Neuronal stem cell (in vitro differentiated cells): ENCODE data around the gene SYDE1.

Experiments
- DNase-seq: peaks from one replicate; pipeline ENCODE4 v3.0.0-alpha.2; 2013; ENCODE audit warnings: low spot score
- H2AFZ ChIP-seq: one replicate; pipeline ENCODE4 v1.6.1; 2013; ENCODE audit warnings: mild to moderate bottlenecking, low read length, inconsistent platforms
- H2AK5ac ChIP-seq: 2 replicates; pipeline ENCODE4 v1.6.1; 2013; ENCODE audit warnings: low read depth, mild to moderate bottlenecking, inconsistent platforms, low read length, moderate library complexity, mixed read lengths
- H2BK120ac ChIP-seq: 2 replicates; pipeline ENCODE4 v1.6.1; 2013; ENCODE audit warnings: low read depth, mild to moderate bottlenecking, inconsistent platforms, low read length, moderate library complexity, mixed read lengths
- H2BK12ac ChIP-seq: one replicate; pipeline ENCODE4 v1.6.1; 2013; ENCODE audit warnings: low read length, inconsistent platforms
- H2BK15ac ChIP-seq: 2 replicates; pipeline ENCODE4 v1.6.1; 2013; ENCODE audit warnings: mild to moderate bottlenecking, low read length, inconsistent platforms, mixed read lengths
- H2BK5ac ChIP-seq: one replicate; pipeline ENCODE4 v1.6.1; 2013; ENCODE audit warnings: inconsistent platforms, mild to moderate bottlenecking, low read length, moderate library complexity
- H3K14ac ChIP-seq: one replicate; pipeline ENCODE4 v1.6.1; 2013; ENCODE audit warnings: low read length, inconsistent platforms
- H3K18ac ChIP-seq: 2 replicates; pipeline ENCODE4 v1.6.1; 2013; ENCODE audit warnings: low read length, inconsistent platforms
- H3K23ac ChIP-seq: 2 replicates; pipeline ENCODE4 v1.6.1; 2013; ENCODE audit warnings: low read depth, mild to moderate bottlenecking, mixed read lengths, low read length, inconsistent platforms; ENCODE audit not compliant: poor library complexity
- H3K27ac ChIP-seq: replicated peaks from 3 replicates; pipeline ENCODE4 v1.5.1; 2013; ENCODE audit warnings: low read length, inconsistent platforms
- H3K27me3 ChIP-seq, 3 experiments: 2 replicates each; pipeline ENCODE4 v1.6.1; 2013; ENCODE audit warnings: low read length in 3 of 3, mild to moderate bottlenecking in 2 of 3, inconsistent platforms in 1 of 3, low read depth in 1 of 3, mixed read lengths in 1 of 3, moderate library complexity in 1 of 3; ENCODE audit not compliant: control insufficient read depth in 3 of 3, insufficient read depth in 3 of 3
- H3K36me3 ChIP-seq, 2 donors: replicated peaks in 1 of 2; 2 replicates each; pipeline ENCODE4 v1.6.1; 2013; ENCODE audit warnings: low read length in 2 of 2; ENCODE audit not compliant: control insufficient read depth in 2 of 2, insufficient read depth in 2 of 2
- H3K4ac ChIP-seq: 2 replicates; pipeline ENCODE4 v1.6.1; 2013; ENCODE audit warnings: inconsistent platforms, mild to moderate bottlenecking, low read length, moderate library complexity
- H3K4me1 ChIP-seq, 2 donors: 1 replicate in 1 of 2; 2 replicates in 1 of 2; pipeline ENCODE4 v1.6.1; 2013; ENCODE audit warnings: low read length in 2 of 2, low read depth in 1 of 2; ENCODE audit not compliant: control insufficient read depth in 2 of 2, insufficient read depth in 1 of 2
- H3K4me2 ChIP-seq: one replicate; pipeline ENCODE4 v1.6.1; 2013; ENCODE audit warnings: mild to moderate bottlenecking, low read length, inconsistent platforms; ENCODE audit not compliant: insufficient read depth, poor library complexity, severe bottlenecking
- H3K4me3 ChIP-seq, 2 donors: 2 replicates each; pipeline ENCODE4 v1.5.1; 2013; ENCODE audit warnings: low read length in 2 of 2, mild to moderate bottlenecking in 2 of 2, inconsistent platforms in 1 of 2, moderate library complexity in 1 of 2
- H3K79me1 ChIP-seq: one replicate; pipeline ENCODE4 v1.6.1; 2013; ENCODE audit warnings: low read depth, mild to moderate bottlenecking, inconsistent platforms, low read length, moderate library complexity
- H3K9ac ChIP-seq: one replicate; pipeline ENCODE4 v1.6.1; 2013; ENCODE audit warnings: mild to moderate bottlenecking, low read depth, low read length, inconsistent platforms; ENCODE audit not compliant: poor library complexity
- H3K9me3 ChIP-seq, 2 donors: replicated peaks in 1 of 2; 2 replicates each; pipeline versions ENCODE3 to v1.6.1; 2013; ENCODE audit warnings: low read length in 2 of 2, mild to moderate bottlenecking in 2 of 2, inconsistent platforms in 1 of 2, low read depth in 1 of 2, mixed read lengths in 1 of 2, moderate library complexity in 1 of 2; ENCODE audit not compliant: control insufficient read depth in 2 of 2, insufficient read depth in 1 of 2
- H4K8ac ChIP-seq: one replicate; pipeline ENCODE4 v1.6.1; 2013; ENCODE audit warnings: low read depth, mild to moderate bottlenecking, inconsistent platforms, low read length, moderate library complexity
- H4K91ac ChIP-seq: one replicate; pipeline ENCODE4 v1.6.1; 2013; ENCODE audit warnings: low read length, low read depth, mild to moderate bottlenecking, inconsistent platforms; ENCODE audit not compliant: poor library complexity
- WGBS, 2 donors: extraction: QIAGEN DNeasy Blood & Tissue Kit; methylation state at CpG; one replicate each; pipeline ENCODE4 v1.1.7; 2013; ENCODE audit warnings: missing lambda C conversion rate in 2 of 2, mixed read lengths in 1 of 2; ENCODE audit not compliant: insufficient read length in 2 of 2, insufficient replicate concordance in 1 of 2; ENCODE audit errors: extremely low coverage in 2 of 2; 5-methylcytosine and 5-hydroxymethylcytosine counted together

SYDE1 gene

GRCh38 chr19:15154002-15154612, 46.9 kb downstream of the SYDE1 start:
- Histone ChIP-seq H3K4me3 (no peak overlapping the region), H3K18ac (no peak overlapping the region), H3K4me2 (no peak overlapping the region), H3K14ac (no peak overlapping the region), H2BK15ac (no peak overlapping the region), H3K4me1 (peaks cover 0 to 1% of the 10 kb centered on the region in 2 donors), H3K79me1 (no peaks in the 10 kb centered on the region), H3K4ac (no peak overlapping the region), H2BK5ac (no peak overlapping the region), H2BK12ac (no peak overlapping the region), H2AK5ac (no peak overlapping the region), H3K27me3 (no peaks in the 10 kb centered on the region), H3K9ac (no peak overlapping the region), H3K23ac (no peak overlapping the region), H2BK120ac (no peak overlapping the region), H3K27ac (no peak overlapping the region), H2AFZ (no peak overlapping the region), H4K91ac (no peak overlapping the region), H4K8ac (no peak overlapping the region), H3K9me3 (peaks cover 2 to 4% of the 10 kb centered on the region in 2 donors), H3K36me3 (peaks cover 0 to under 1% of the 10 kb centered on the region in 2 donors)
- no peak for DNase-seq
- WGBS, 2 donors = no CpG with 5 or more reads among the region's 3 CpGs

GRCh38 chr19:15155296-15155695, 48.1 kb downstream of the SYDE1 start:
- DNase-seq = no peak
- Histone ChIP-seq H3K4me1 (peaks cover 0 to 1% of the 10 kb centered on the region in 2 donors), H3K4ac (no peak overlapping the region), H3K27ac (no peak overlapping the region), H3K18ac (no peak overlapping the region), H2BK5ac (no peak overlapping the region), H4K91ac (no peak overlapping the region), H3K4me2 (no peak overlapping the region), H3K9ac (no peak overlapping the region), H4K8ac (no peak overlapping the region), H3K79me1 (no peaks in the 10 kb centered on the region), H2BK120ac (no peak overlapping the region), H2AK5ac (no peak overlapping the region), H2BK12ac (no peak overlapping the region), H3K14ac (no peak overlapping the region), H2BK15ac (no peak overlapping the region), H2AFZ (no peak overlapping the region), H3K4me3 (no peak overlapping the region), H3K9me3 (peaks cover 4 to 10% of the 10 kb centered on the region in 2 donors), H3K23ac (no peak overlapping the region), H3K27me3 (no peaks in the 10 kb centered on the region), H3K36me3 (peaks cover 5 to 12% of the 10 kb centered on the region in 2 donors)
- no CpG with 5 or more reads among the region's 5 CpGs for WGBS, 2 donors

GRCh38 chr19:15156391-15156790, 49.2 kb downstream of the SYDE1 start:
- Histone ChIP-seq H2BK15ac (no peak overlapping the region), H3K4ac (no peak overlapping the region), H3K27me3 (no peaks in the 10 kb centered on the region), H2BK12ac (no peak overlapping the region), H3K18ac (no peak overlapping the region), H3K9me3 (peaks cover 4 to 16% of the 10 kb centered on the region in 2 donors), H4K8ac (no peak overlapping the region), H2AFZ (no peak overlapping the region), H3K36me3 (peaks cover 12 to 21% of the 10 kb centered on the region in 2 donors), H3K4me2 (no peak overlapping the region), H3K23ac (no peak overlapping the region), H3K27ac (no peak overlapping the region), H4K91ac (no peak overlapping the region), H3K9ac (no peak overlapping the region), H2BK5ac (no peak overlapping the region), H3K14ac (no peak overlapping the region), H2BK120ac (no peak overlapping the region), H3K4me3 (no peak overlapping the region), H3K79me1 (no peaks in the 10 kb centered on the region), H2AK5ac (no peak overlapping the region), H3K4me1 (no peaks in the 10 kb centered on the region)
- 100% methylated on average over 2 of the region's 4 CpGs; no CpG with 5 or more reads in 1 of the 2 donors for WGBS, 2 donors
- DNase-seq = no peak

- peaks cover 34 to 49% of the 10 kb centered on the region in 2 donors for H3K36me3 ChIP-seq
- no peak overlapping the region for H4K91ac ChIP-seq
- no peak overlapping the region for H3K18ac ChIP-seq
- WGBS, 2 donors = no CpG with 5 or more reads among the region's 3 CpGs
- H3K23ac ChIP-seq = no peak overlapping the region
- no peak overlapping the region for H2AK5ac ChIP-seq
- H3K4ac ChIP-seq = no peak overlapping the region
- H3K4me3 ChIP-seq = no peak overlapping the region
- H3K27ac ChIP-seq = no peak overlapping the region
- DNase-seq = no peak
- no peak overlapping the region for H2AFZ ChIP-seq
- H2BK120ac ChIP-seq = no peak overlapping the region
- H3K14ac ChIP-seq = no peak overlapping the region
- no peak overlapping the region for H4K8ac ChIP-seq
- H3K9ac ChIP-seq = no peak overlapping the region
- H3K27me3 ChIP-seq = no peaks in the 10 kb centered on the region
- H3K79me1 ChIP-seq = no peaks in the 10 kb centered on the region
- H3K9me3 ChIP-seq = peaks cover 2 to 21% of the 10 kb centered on the region in 2 donors
- no peak overlapping the region for H2BK15ac ChIP-seq
- no peak overlapping the region for H2BK5ac ChIP-seq
- no peak overlapping the region for H2BK12ac ChIP-seq
- no peaks in the 10 kb centered on the region for H3K4me1 ChIP-seq
- H3K4me2 ChIP-seq = no peak overlapping the region
Observed at GRCh38 chr19:15159251-15159650, 52.0 kb downstream of the SYDE1 start.
